Neural cell (in vitro differentiated cells): ENCODE results near the gene SLC4A5.

ENCODE experiments used
- CTCF ChIP-seq: fragments of 450-650 bp; IDR thresholded peaks from 2 replicates; pipeline ENCODE4 v1.5.1; 2014; ENCODE audit warnings: antibody characterized with exemption, mild to moderate bottlenecking, moderate library complexity; ENCODE audit not compliant: poor library complexity, severe bottlenecking
- EP300 ChIP-seq: fragments of 450-650 bp; conservative IDR thresholded peaks from 2 replicates; pipeline ENCODE4 v1.6.1; 2014; ENCODE audit warnings: antibody characterized with exemption, mild to moderate bottlenecking, moderate library complexity; ENCODE audit not compliant: poor library complexity, severe bottlenecking
- EZH2 ChIP-seq: fragments of 200-600, 300-800 bp; shearing (Covaris generic), sonication (generic); IDR thresholded peaks from 2 replicates; pipeline ENCODE4 v1.6.1; 2014; ENCODE audit warnings: antibody characterized with exemption, low read length, borderline replicate concordance, mild to moderate bottlenecking; ENCODE audit not compliant: insufficient read depth, poor library complexity, severe bottlenecking
- POLR2AphosphoS5 ChIP-seq: IDR thresholded peaks from 2 replicates; pipeline ENCODE4 v1.6.1; 2012
- RAD21 ChIP-seq: fragments of 450-650 bp; conservative IDR thresholded peaks from 2 replicates; pipeline ENCODE4 v1.6.1; 2014; ENCODE audit warnings: antibody characterized with exemption, mild to moderate bottlenecking, moderate library complexity
- SMC3 ChIP-seq: fragments of 450-650 bp; conservative IDR thresholded peaks from 2 replicates; pipeline ENCODE4 v1.6.1; 2014; ENCODE audit warnings: antibody characterized with exemption, mild to moderate bottlenecking, moderate library complexity; ENCODE audit not compliant: poor library complexity

- TF ChIP-seq POLR2AphosphoS5 (no peak), CTCF (no peak), EP300 (no peak), EZH2 (no peak), SMC3 (no peak), RAD21 (no peak)
Measured at GRCh38 chr2:74186038-74186437, 157.2 kb downstream of the SLC4A5 start.
